ENCODE measurements around the gene GFY. TPM values are rescaled to one million over a fixed set of nuclear protein-coding genes. Genes with fewer than 3 reads are reported as not detected.

The GFY gene, protein sequence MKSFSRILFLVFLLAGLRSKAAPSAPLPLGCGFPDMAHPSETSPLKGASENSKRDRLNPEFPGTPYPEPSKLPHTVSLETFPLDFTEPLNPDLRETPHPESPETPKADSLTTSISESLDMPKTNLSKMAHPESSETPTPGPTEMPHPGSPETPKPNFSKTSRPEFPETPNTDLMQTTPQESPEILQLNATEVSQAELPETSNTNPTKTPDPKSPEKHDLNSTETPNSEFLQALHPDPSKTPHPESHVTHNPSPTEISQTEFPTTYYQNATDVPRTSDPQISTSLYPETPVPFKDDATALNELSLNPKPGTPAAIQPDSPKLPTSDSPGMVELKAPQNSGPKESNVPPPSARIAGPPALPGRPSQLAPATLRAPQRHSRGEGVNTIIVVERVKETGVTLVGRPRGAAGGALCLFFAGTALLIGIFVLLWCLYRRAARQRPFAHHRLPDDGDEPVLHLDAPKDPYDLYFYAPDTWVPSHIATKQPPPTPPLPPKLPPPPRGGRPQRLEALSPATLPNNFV
- total RNA-seq: not detected

GRCh38 chr19:49425178-49425577 is at the start of gene GFY:
GFY (plus strand) TSS chr19:49425388; CDS start chr19:49426431, 1,043 bp downstream.

DNA sequence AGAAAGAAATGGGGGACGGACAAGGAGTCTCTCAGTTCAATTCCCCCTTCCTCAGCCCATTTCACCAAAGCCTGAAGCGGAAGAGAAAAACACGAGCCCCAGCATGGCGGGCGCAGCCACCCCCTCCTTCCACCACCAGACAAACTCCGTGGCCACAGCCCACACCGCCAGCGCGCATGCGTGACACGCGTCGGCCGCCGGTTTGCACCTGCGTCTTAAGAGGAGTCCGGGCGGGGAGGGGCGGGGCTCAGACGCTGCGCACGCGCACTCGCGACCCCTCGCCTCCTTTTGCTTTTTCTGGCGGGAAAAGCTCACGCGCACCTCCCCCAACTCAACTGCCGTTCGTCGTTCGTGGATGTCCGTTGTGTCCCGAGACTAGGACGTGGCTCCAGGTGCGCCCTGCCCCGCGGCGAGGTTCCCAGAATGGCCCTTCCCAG is 37.2 kb upstream of the GFY start, which contains the start of gene KASH5:
Gene KASH5 (plus strand): TSS at position 314 of the 437 bp plus-strand sequence. CDS start 2,635 bp downstream, outside the sequence.

GRCh38 chr19:49423071-49423984 is 1.9 kb upstream of the GFY start, which contains the start of gene PTH2:
PTH2 (minus strand) TSS chr19:49423441; CDS start chr19:49423339, 102 bp downstream.

DNA sequence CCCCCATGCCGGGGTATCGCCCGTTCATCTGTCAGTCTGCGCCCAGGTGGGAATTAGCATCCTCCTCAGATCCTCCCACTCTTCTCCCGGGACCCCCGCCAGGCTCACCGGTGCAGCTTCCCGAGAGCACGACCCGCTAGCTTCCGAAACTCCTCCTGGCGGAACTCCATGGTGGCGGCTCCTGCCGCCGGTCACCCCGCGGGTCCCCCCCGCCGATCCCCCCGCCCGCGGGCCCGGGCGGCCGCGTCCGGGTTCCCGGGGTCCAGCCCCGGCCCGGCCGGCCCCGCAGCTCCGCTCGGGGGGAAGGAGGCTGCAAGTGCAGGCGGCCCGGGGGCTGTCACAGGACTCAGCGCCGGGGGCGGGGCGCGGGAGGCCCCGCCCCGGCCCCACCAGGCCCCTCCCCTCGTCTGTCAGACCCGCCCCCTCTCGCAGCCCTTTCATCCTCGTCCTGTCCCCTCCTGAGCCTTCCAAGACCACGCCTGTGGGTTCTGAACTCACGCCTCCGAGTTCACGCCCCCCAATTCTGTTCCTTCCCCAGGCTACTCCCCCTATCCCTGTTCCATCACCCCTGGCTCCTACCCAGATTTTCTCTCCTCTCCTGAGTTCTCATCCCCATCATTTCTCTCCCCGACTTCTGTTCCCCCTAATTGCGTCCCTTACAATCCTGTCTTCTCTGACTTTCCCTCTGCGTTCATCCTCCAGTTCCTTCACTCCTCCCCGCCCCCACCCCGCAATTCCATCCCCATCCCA is 16.2 kb downstream of the GFY start, which contains the start of gene SLC17A7:
Gene SLC17A7 (minus strand): TSS at position 318 of the 750 bp plus-strand sequence. CDS start 148 bp downstream, at position 170.

DNA sequence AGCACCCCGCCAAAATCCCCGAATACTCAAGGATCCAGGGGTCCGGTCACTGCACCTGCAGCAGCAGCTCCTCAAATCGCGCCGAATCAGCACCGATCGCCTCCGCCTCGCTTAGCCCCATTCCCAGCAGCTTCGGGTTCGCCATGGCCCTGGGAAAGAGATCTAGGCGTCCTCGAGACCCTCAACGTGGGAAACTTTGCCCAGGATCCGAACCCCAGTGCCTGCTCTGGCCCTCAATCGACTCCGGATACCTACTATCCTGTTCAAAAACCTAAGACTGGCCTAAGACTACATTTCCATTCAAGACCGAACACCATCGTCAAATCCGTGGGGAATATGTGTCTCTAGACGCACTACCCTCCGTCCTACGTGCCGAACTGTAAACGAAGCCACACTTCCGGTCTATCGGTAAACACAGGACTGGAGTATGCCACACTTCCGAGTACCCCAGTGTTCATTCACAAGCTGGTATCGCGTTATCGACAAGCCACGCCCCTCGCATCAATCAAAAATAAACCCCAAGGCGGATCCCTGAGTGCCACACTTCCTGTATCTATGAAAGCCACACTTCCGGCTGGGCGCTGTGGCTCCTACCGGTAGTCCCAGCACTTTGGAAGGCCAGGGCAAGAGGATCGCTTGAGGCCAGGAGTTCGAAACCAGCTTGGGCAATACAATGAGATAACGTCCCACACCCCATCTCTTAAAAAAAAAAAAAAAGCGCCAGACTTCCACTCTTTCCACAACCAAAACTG is 26.4 kb downstream of the GFY start, which contains the start of gene PIH1D1:
Gene PIH1D1 (minus strand): TSS at position 385 of the 752 bp plus-strand sequence. CDS start 240 bp downstream, at position 145.

DNA sequence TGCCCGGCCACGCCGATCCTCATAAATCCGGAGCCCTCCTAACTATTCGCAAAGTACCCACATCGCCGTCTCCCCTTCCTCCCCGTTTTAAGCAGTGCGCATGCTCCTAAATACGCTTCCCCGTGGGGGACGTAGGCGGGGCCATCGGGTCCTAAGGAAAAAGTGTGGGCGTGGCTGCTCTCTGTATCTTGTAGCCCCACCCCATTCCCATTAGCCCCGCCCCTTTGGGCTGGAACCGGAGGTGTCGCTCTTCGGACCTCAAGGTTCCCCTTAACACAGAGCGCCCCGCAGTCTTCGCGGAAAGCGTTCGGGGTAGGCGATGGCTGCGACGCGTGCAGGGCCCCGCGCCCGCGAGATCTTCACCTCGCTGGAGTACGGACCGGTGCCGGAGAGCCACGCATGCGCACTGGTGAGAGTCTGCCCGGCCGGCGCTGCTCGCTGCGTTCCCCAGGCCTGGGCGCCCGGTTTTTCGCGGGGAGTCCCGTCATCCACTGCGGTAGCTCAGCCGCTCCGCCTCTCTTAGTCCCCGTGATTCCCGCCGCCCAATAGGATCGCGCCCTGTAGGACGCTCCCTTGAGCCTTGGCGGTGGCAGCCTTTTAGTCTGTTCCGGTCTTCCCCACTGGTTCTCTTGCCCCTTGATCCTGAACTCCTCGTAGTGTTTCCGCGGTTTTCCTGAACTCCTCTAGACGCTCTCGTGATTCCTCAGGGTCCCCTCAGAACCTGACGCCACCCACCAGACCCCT is 28.0 kb downstream of the GFY start, which contains the start of gene ALDH16A1:
Gene ALDH16A1 (plus strand): TSS at position 213 of the 744 bp plus-strand sequence. CDS start 107 bp downstream, at position 320.

DNA sequence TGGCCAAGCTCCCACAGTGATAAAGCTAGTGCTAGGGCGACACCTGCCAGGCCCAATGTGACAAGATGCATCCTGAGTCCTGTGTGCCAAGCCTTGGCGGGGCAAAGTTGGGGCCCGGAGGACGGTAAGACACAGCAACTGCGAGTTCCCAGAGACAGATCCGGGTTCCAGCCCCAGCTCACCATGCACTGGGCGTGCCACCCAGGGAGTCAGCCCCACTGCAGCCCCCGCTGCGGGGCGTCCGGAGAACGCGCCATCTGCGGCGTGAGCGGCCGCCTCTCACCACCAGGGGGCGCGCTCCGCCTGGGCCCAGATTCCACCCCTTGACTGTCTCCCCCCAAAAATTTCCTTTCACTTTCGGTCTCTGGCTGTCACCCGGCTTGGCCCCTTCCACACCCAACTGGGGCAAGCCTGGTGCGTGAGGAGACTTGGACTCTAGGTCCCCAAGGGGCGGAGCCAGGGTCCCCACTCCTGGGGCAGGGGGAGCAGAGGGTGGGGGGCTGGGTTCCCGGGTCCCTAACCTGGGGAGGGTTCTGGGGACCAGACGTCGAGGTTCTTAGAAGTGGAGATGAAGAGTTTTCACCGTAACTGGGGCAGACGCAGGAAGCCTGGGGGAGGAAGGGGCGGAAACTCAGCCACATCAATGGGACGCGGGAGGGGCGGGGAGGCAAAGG is 48.8 kb downstream of the GFY start, which contains the start of gene FLT3LG:
Gene FLT3LG (plus strand): TSS at position 348 of the 674 bp plus-strand sequence. CDS start 425 bp downstream, outside the sequence.

Other genes starting within 250 kb of the GFY start
- gene SLC6A16, start 100.2 kb upstream of the GFY start, total RNA-seq: 1.2 TPM
- gene CD37, start 90.0 kb upstream of the GFY start, total RNA-seq: 2.1 TPM
- gene TEAD2, start 63.0 kb upstream of the GFY start, total RNA-seq: 10.8 TPM
- gene DKKL1, start 61.5 kb upstream of the GFY start, total RNA-seq: 1.6 TPM
- not detected for gene KASH5, start 37.1 kb upstream of the GFY start, total RNA-seq
- gene PTH2, start 1.9 kb upstream of the GFY start, total RNA-seq: not detected
- 1.2 TPM for gene SLC17A7, start 16.1 kb downstream of the GFY start, total RNA-seq
- 60.2 TPM for gene PIH1D1, start 26.4 kb downstream of the GFY start, total RNA-seq
- gene ALDH16A1, start 27.8 kb downstream of the GFY start, total RNA-seq: 11.3 TPM
- 0.69 TPM for gene FLT3LG, start 48.8 kb downstream of the GFY start, total RNA-seq
- 2,032 TPM for gene RPL13A, start 62.2 kb downstream of the GFY start, total RNA-seq
- gene RPS11, start 71.0 kb downstream of the GFY start, total RNA-seq: 2,275 TPM
- 19.1 TPM for gene FCGRT, start 87.3 kb downstream of the GFY start, total RNA-seq
- gene RCN3, start 102.6 kb downstream of the GFY start, total RNA-seq: 3.9 TPM
- 34.4 TPM for gene NOSIP, start 155.2 kb downstream of the GFY start, total RNA-seq
- gene PRRG2, start 155.9 kb downstream of the GFY start, total RNA-seq: 1.2 TPM
- 5.8 TPM for gene PRR12, start 165.8 kb downstream of the GFY start, total RNA-seq
- gene RRAS, start 214.8 kb downstream of the GFY start, total RNA-seq: 1.4 TPM
- gene SCAF1, start 216.8 kb downstream of the GFY start, total RNA-seq: 14.1 TPM
- 19.1 TPM for gene IRF3, start 240.5 kb downstream of the GFY start, total RNA-seq
- gene BCL2L12, start 240.5 kb downstream of the GFY start, total RNA-seq: 0.69 TPM

Data from diencephalon (tissue), 1 donor.